H1 (cell line): ENCODE data around the gene SLC35F3. TPM values are rescaled to one million over a fixed set of nuclear protein-coding genes. Genes with fewer than 3 reads are reported as not detected.

Experiments
- CTCF ChIA-PET: fragments of 300-600 bp; sonication (Branson Sonifier 250); formaldehyde crosslinking; loops from one replicate; lab custom pipeline; 2021; ENCODE audit not compliant: partially characterized antibody; lab: Charles Lee
- POLR2A ChIA-PET: fragments of 300-600 bp; sonication (Branson Sonifier 250); formaldehyde crosslinking; loops from one replicate; lab custom pipeline; 2021; ENCODE audit warnings: inconsistent platforms; ENCODE audit not compliant: partially characterized antibody; lab: Charles Lee
- DNase-seq, 2 experiments: peaks; one replicate each; pipeline versions ENCODE4 v3.0.0 to v3.0.0-alpha.2; 2010 to 2022; ENCODE audit warnings: low spot score in 2 of 2, low read depth in 1 of 2, mixed read lengths in 1 of 2
- FAIRE-seq: peaks from 2 replicates; lab custom pipeline; 2011; peaks lifted over from hg19 to GRCh38; lab: Jason Lieb, UNC
- H2AFZ ChIP-seq: 2 replicates; pipeline ENCODE4 v1.8.1; 2012; ENCODE audit warnings: low read length, inconsistent platforms
- H2AK5ac ChIP-seq: 2 replicates; pipeline ENCODE4 v1.6.1; 2013; ENCODE audit warnings: low read depth, low read length
- H2BK120ac ChIP-seq: replicated peaks from 2 replicates; pipeline ENCODE3; 2013; ENCODE audit warnings: low read depth, low read length, inconsistent platforms
- H2BK12ac ChIP-seq: 2 replicates; pipeline ENCODE4 v1.6.1; 2013; ENCODE audit warnings: low read depth, low read length
- H2BK15ac ChIP-seq: 2 replicates; pipeline ENCODE4 v1.6.1; 2013; ENCODE audit warnings: low read length
- H2BK20ac ChIP-seq: 2 replicates; pipeline ENCODE4 v1.6.1; 2013; ENCODE audit warnings: low read length
- H2BK5ac ChIP-seq: 2 replicates; pipeline ENCODE4 v1.6.1; 2013; ENCODE audit warnings: low read depth, low read length
- H3K14ac ChIP-seq: 2 replicates; pipeline ENCODE4 v1.6.1; 2013; ENCODE audit warnings: inconsistent platforms; ENCODE audit not compliant: insufficient read length
- H3K18ac ChIP-seq: 2 replicates; pipeline ENCODE4 v1.6.1; 2013; ENCODE audit warnings: low read length; ENCODE audit errors: extremely low read depth
- H3K23ac ChIP-seq: 2 replicates; pipeline ENCODE4 v1.6.1; 2013; ENCODE audit warnings: inconsistent platforms; ENCODE audit not compliant: insufficient read length
- H3K23me2 ChIP-seq: 2 replicates; pipeline ENCODE4 v1.6.1; 2013; ENCODE audit warnings: low read depth, low read length
- H3K27ac ChIP-seq: 2 replicates; pipeline ENCODE4 v1.6.1; 2011; ENCODE audit warnings: low read depth, low read length, inconsistent platforms
- H3K27me3 ChIP-seq, 4 experiments: replicated peaks in 1 of 4; 1 replicate in 1 of 4; 2 replicates in 3 of 4; pipeline versions ENCODE4 v1.6.1 to v1.8.1; 2011 to 2013; ENCODE audit warnings: low read length in 3 of 4, mild to moderate bottlenecking in 3 of 4, inconsistent platforms in 2 of 4, mixed read lengths in 2 of 4, moderate library complexity in 1 of 4; ENCODE audit not compliant: control insufficient read depth in 3 of 4, insufficient read depth in 3 of 4; ENCODE audit errors: extremely low read depth in 1 of 4
- H3K36me3 ChIP-seq, 4 experiments: 2 replicates each; pipeline versions ENCODE4 v1.6.1 to v1.8.1; 2011 to 2013; ENCODE audit warnings: mild to moderate bottlenecking in 4 of 4, low read length in 3 of 4, moderate library complexity in 2 of 4, control low read depth in 1 of 4, inconsistent platforms in 1 of 4; ENCODE audit not compliant: insufficient read depth in 4 of 4, control insufficient read depth in 2 of 4
- H3K4ac ChIP-seq: replicated peaks from 2 replicates; pipeline ENCODE3; 2013; ENCODE audit warnings: low read length, low read depth, mixed read lengths, inconsistent platforms; ENCODE audit not compliant: insufficient read length
- H3K4me1 ChIP-seq, 4 experiments: replicated peaks in 1 of 4; 1 replicate in 1 of 4; 2 replicates in 3 of 4; pipeline versions ENCODE4 v1.6.1 to v1.8.1; 2011 to 2013; ENCODE audit warnings: low read length in 3 of 4, inconsistent platforms in 2 of 4, mixed read lengths in 1 of 4; ENCODE audit not compliant: insufficient read depth in 4 of 4, control insufficient read depth in 3 of 4
- H3K4me2 ChIP-seq, 2 experiments: 2 replicates each; pipeline versions ENCODE4 v1.6.1 to v1.8.1; 2011 to 2013; ENCODE audit warnings: low read depth in 2 of 2, low read length in 2 of 2, control low read depth in 1 of 2, inconsistent platforms in 1 of 2, mild to moderate bottlenecking in 1 of 2; ENCODE audit not compliant: insufficient read depth in 1 of 2
- H3K4me3 ChIP-seq, 4 experiments: fragments of 200-600, 300-600 bp in 1 of 4; sonication (generic), shearing (Covaris generic), sonication (Bioruptor Twin) in 1 of 4; 2 replicates each; pipeline versions ENCODE4 v1.5.1 to v1.8.1; 2011 to 2016; ENCODE audit warnings: low read length in 4 of 4, low read depth in 3 of 4, control low read depth in 2 of 4, inconsistent platforms in 2 of 4, mild to moderate bottlenecking in 2 of 4, mixed read lengths in 1 of 4, moderate library complexity in 1 of 4; ENCODE audit not compliant: insufficient read depth in 2 of 4; ENCODE audit errors: extremely low read depth in 1 of 4
- H3K56ac ChIP-seq: replicated peaks from 2 replicates; pipeline ENCODE3; 2013; ENCODE audit warnings: low read depth, mild to moderate bottlenecking, mixed read lengths, low read length, inconsistent platforms; ENCODE audit not compliant: insufficient read length
- H3K79me1 ChIP-seq: 2 replicates; pipeline ENCODE4 v1.6.1; 2013; ENCODE audit warnings: low read depth, low read length, control low read depth
- H3K79me2 ChIP-seq, 2 experiments: 2 replicates each; pipeline versions ENCODE4 v1.6.1 to v1.8.1; 2012 to 2013; ENCODE audit warnings: low read length in 2 of 2, mild to moderate bottlenecking in 2 of 2, inconsistent platforms in 1 of 2; ENCODE audit not compliant: insufficient read depth in 2 of 2, control insufficient read depth in 1 of 2
- H3K9ac ChIP-seq, 4 experiments: replicated peaks in 1 of 4; 1 replicate in 1 of 4; 2 replicates in 3 of 4; pipeline versions ENCODE4 v1.6.1 to v1.8.1; 2011 to 2013; ENCODE audit warnings: low read depth in 3 of 4, low read length in 3 of 4, control low read depth in 2 of 4, mild to moderate bottlenecking in 2 of 4, moderate library complexity in 2 of 4, inconsistent platforms in 1 of 4; ENCODE audit errors: extremely low read depth in 1 of 4
- H3K9me3 ChIP-seq, 2 experiments: 2 replicates each; pipeline versions ENCODE4 v1.6.1 to v1.8.1; 2012 to 2013; ENCODE audit warnings: mild to moderate bottlenecking in 2 of 2, moderate library complexity in 2 of 2, control low read depth in 1 of 2, inconsistent platforms in 1 of 2, low read depth in 1 of 2, low read length in 1 of 2, mixed read lengths in 1 of 2; ENCODE audit not compliant: insufficient read depth in 2 of 2
- H4K20me1 ChIP-seq, 2 experiments: replicated peaks in 1 of 2; 2 replicates each; pipeline versions ENCODE3 to v1.8.1; 2011 to 2013; ENCODE audit warnings: inconsistent platforms in 2 of 2, low read length in 2 of 2, mild to moderate bottlenecking in 1 of 2; ENCODE audit not compliant: insufficient read depth in 2 of 2, control insufficient read depth in 1 of 2
- H4K5ac ChIP-seq: 2 replicates; pipeline ENCODE4 v1.6.1; 2013; ENCODE audit warnings: low read length, low read depth, mixed read lengths, inconsistent platforms; ENCODE audit not compliant: insufficient read length
- H4K8ac ChIP-seq: 2 replicates; pipeline ENCODE4 v1.8.0; 2013; ENCODE audit warnings: mild to moderate bottlenecking, moderate library complexity, low read length, inconsistent platforms; ENCODE audit not compliant: insufficient read depth; ENCODE audit errors: extremely low read depth
- H4K91ac ChIP-seq: replicated peaks from 2 replicates; pipeline ENCODE3; 2013; ENCODE audit warnings: low read length, mixed read lengths, inconsistent platforms; ENCODE audit not compliant: insufficient read length
- FOSL1 ChIP-seq: IDR thresholded peaks from 2 replicates; pipeline ENCODE4 v1.6.1; 2011; ENCODE audit warnings: mild to moderate bottlenecking, low read depth, low read length, moderate library complexity; ENCODE audit not compliant: insufficient read depth
- WGBS, 2 experiments: shearing (Covaris generic) in 1 of 2; methylation state at CpG; one replicate each; pipeline versions ENCODE4 v1.1.6 to v1.1.7; 2013 to 2015; ENCODE audit warnings: low lambda C conversion rate in 2 of 2, mixed read lengths in 2 of 2, inconsistent platforms in 1 of 2, low coverage in 1 of 2, missing lambda C conversion rate in 1 of 2; ENCODE audit not compliant: insufficient replicate concordance in 2 of 2, insufficient coverage in 1 of 2, insufficient read length in 1 of 2; ENCODE audit errors: extremely low coverage in 1 of 2, missing lambda C conversion rate in 1 of 2; 5-methylcytosine and 5-hydroxymethylcytosine counted together
- polyA plus RNA-seq, 7 experiments: library from polyadenylated mRNA; depleted of rRNA in 3 of 7; stranded (reverse) in 5 of 7; unstranded in 2 of 7; fragments of >200 nt in 5 of 7; fragments of 200-250 nt in 2 of 7; gene quantifications; 1 replicate in 5 of 7; 2 replicates in 1 of 7; 4 replicates in 1 of 7; pipeline versions ENCODE4 v1.2.1 to v1.2.3, GENCODE V29; 2011 to 2013; ENCODE audit warnings: missing spikeins in 2 of 7, mixed read lengths in 2 of 7
- total RNA-seq: library from RNA; stranded (reverse); fragmentation: NEBNext Ultra II Directional; extraction: Animal tissue kit (Norgen Biotek cat#: 25700); gene quantifications from 2 replicates; pipeline ENCODE4 v1.2.1, GENCODE V29; 2021

The SLC35F3 gene
- total and polyA plus RNA-seq, 2 of the 8 experiments (the other 6 are each of a cell fraction or from before 2014, with no cell fraction given), result 0.78 to 1.2 TPM

GRCh38 chr1:234337233-234337632 lies 432.8 kb downstream of the SLC35F3 start:
- POLR2A ChIA-PET, result no interaction called here
- no peaks in the 10 kb centered on the region for H3K23me2 ChIP-seq
- H3K23ac ChIP-seq, result no peak overlapping the region
- no peak overlapping the region for H3K9ac ChIP-seq
- no peak overlapping the region for H3K56ac ChIP-seq
- no peak overlapping the region for H2BK5ac ChIP-seq
- H2AFZ ChIP-seq, result no peak overlapping the region
- no peak overlapping the region for H3K18ac ChIP-seq
- no peaks in the 10 kb centered on the region for H4K20me1 ChIP-seq
- no peak for DNase-seq
- H4K5ac ChIP-seq, result no peak overlapping the region
- H2BK15ac ChIP-seq, result no peak overlapping the region
- H3K79me2 ChIP-seq, result no peaks in the 10 kb centered on the region
- H3K27ac ChIP-seq, result no peak overlapping the region
- H2BK20ac ChIP-seq, result no peak overlapping the region
- no peaks in the 10 kb centered on the region for H3K4me1 ChIP-seq
- no peak overlapping the region for H2AK5ac ChIP-seq
- H3K27me3 ChIP-seq, result no peaks in the 10 kb centered on the region
- no peak overlapping the region for H4K8ac ChIP-seq
- H3K4me2 ChIP-seq, result no peak overlapping the region
- no peaks in the 10 kb centered on the region for H3K79me1 ChIP-seq
- no peak overlapping the region for H2BK12ac ChIP-seq
- 87% methylated on average over 1 of the region's 1 CpG; no CpG with 5 or more reads in 1 of the 2 experiments for WGBS, 2 experiments
- CTCF ChIA-PET, result interaction anchor here (0.9 to 2.5 kb wide), 4 partner anchors 10 to 124 kb away, joined by 3 to 9 read pairs (median 8); partner anchors contain the start of gene COA6
- no peak overlapping the region for H2BK120ac ChIP-seq
- H4K91ac ChIP-seq, result no peak overlapping the region
- no peak overlapping the region for H3K14ac ChIP-seq
- H3K4ac ChIP-seq, result no peak overlapping the region
- no peak overlapping the region for H3K4me3 ChIP-seq
- H3K36me3 ChIP-seq, result no peaks in the 10 kb centered on the region
- peaks cover 7 to 15% of the 10 kb centered on the region in 2 experiments; a peak in 3 of 4 replicates for H3K9me3 ChIP-seq
- no peak for FAIRE-seq
- no peak for TF ChIP-seq FOSL1
